NCI-H2081 (cell line): Measurements from ENCODE around the gene EIF4A3.
"Not testable (repeated sequence)": the region's sequence is repeated elsewhere in the genome, so short reads cannot be mapped to it uniquely, and the experiment has no call there.

Experiments used
- DNase-seq, 2 experiments: peaks; one replicate each; lab custom pipeline; 2025; lab: John Stamatoyannopoulos, UW

Gene EIF4A3

GRCh38 chr17:80173126-80173525, 26.2 kb upstream of the EIF4A3 start:
- no peak for DNase-seq

- DNase-seq: no peak
Measured at GRCh38 chr17:80171681-80172080, 24.8 kb upstream of the EIF4A3 start.

- no peak for DNase-seq
Measured at GRCh38 chr17:80169784-80170500, 23.0 kb upstream of the EIF4A3 start, which contains the start of gene CARD14. Gene CARD14, plus strand, starts transcription at chr17:80170030. Its CDS starts 11,409 bp downstream, at chr17:80181439.

- DNase-seq: no peak
Measured at GRCh38 chr17:80169107-80169506, 22.2 kb upstream of the EIF4A3 start.

GRCh38 chr17:80168371-80168770, 21.4 kb upstream of the EIF4A3 start:
- DNase-seq: no peak

- DNase-seq: no peak
Measured at GRCh38 chr17:80166446-80166845, 19.5 kb upstream of the EIF4A3 start.

GRCh38 chr17:80164185-80164584, 17.3 kb upstream of the EIF4A3 start:
- no peak for DNase-seq

GRCh38 chr17:80163336-80163735, 16.4 kb upstream of the EIF4A3 start:
- no peak for DNase-seq

- no peak for DNase-seq
Measured at GRCh38 chr17:80160536-80160935, 13.6 kb upstream of the EIF4A3 start.

GRCh38 chr17:80158846-80159245, 11.9 kb upstream of the EIF4A3 start:
- DNase-seq: no peak

GRCh38 chr17:80155600-80155999, 8.7 kb upstream of the EIF4A3 start:
- DNase-seq: not testable (repeated sequence)

- DNase-seq: no peak
Measured at GRCh38 chr17:80154166-80154565, 7.2 kb upstream of the EIF4A3 start.

GRCh38 chr17:80153004-80153403, 6.1 kb upstream of the EIF4A3 start:
- DNase-seq: no peak

GRCh38 chr17:80152081-80152702, 5.3 kb upstream of the EIF4A3 start:
- no peak for DNase-seq

GRCh38 chr17:80151333-80151732, 4.4 kb upstream of the EIF4A3 start:
- DNase-seq: no peak

- peak in 1 of 2 experiments; percentile 45 for DNase-seq
Measured at GRCh38 chr17:80146121-80147034, 550 bp downstream of the EIF4A3 start.

- no peak for DNase-seq
Measured at GRCh38 chr17:80145076-80146075, 1.6 kb downstream of the EIF4A3 start.

GRCh38 chr17:80142929-80143328, 4.0 kb downstream of the EIF4A3 start:
- no peak for DNase-seq

- DNase-seq: no peak
Measured at GRCh38 chr17:80141463-80142165, 5.3 kb downstream of the EIF4A3 start.

GRCh38 chr17:80138856-80139426, 8.0 kb downstream of the EIF4A3 start:
- no peak for DNase-seq
